Activated CD4-positive, alpha-beta T cell treated with anti-CD3 and anti-CD28 coated beads, Interleukin-10, Interleukin-2, amounts not matched to agents 100 ng/mL and 50 ng/mL, durations not matched to agents 16 hours and 8 hours (primary cell): Measurements from ENCODE around the gene FYCO1.

Source experiments
- DNase-seq: peaks from one replicate; pipeline ENCODE4 v3.0.0-alpha.2; 2020

FYCO1 gene

DNA sequence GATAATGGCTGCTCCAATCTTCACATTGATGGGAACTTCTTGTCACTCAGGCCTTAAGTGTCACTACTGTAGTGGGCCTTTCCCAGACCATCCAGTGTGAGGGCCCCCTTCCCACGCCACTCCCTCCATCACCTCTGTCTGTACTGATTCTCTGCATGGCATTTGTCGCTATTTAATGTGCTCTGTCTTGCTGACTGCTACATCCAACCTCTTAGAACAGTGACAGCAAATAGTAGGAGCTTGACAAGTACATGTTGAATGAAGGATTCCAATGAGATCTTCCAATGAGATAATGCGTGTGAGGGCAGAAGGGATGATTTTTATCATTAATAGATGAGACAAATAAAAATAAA is 114.9 kb downstream of the FYCO1 start:
- no peak for DNase-seq

DNA sequence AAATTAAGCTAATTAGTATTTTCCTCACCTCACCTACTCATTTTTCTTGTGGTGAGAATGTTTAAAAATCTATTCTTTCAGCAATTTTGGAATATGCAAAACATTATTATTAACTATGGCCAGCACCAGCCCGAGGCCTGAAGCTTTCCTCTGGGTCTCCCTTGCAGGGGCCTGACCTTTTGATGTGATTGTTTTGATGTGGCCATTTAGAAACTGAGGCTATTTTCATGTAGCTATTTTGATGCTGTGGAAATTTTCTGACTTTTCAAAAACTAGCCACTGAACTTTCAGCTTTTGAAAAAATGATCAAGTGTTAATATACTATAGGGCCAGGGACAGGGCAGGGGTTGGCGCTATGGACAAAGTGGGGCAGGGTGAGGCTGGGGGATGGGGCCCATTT is 117.5 kb downstream of the FYCO1 start:
- no peak for DNase-seq

- DNase-seq = no peak
Measured at GRCh38 chr3:45874677-45875346, 120.8 kb downstream of the FYCO1 start.

DNA sequence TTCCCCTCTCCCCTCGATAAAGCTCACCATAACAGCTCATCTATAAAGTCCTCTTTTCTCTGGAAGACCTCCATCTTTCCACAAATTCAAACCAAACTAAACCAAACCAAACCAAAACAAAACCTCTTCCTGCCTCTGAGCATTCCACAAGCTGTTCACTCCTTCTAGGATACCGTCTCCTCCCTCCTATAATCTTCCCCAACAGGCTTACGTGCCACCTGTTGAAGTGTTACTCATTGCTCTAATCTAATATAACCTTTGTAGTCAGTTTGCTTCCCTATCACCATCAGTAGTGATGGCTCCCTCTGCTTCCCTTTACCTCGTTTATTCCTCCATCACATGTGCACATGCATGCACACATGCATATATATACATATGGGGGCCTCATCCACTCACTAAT is 122.0 kb downstream of the FYCO1 start:
- DNase-seq = no peak

DNA sequence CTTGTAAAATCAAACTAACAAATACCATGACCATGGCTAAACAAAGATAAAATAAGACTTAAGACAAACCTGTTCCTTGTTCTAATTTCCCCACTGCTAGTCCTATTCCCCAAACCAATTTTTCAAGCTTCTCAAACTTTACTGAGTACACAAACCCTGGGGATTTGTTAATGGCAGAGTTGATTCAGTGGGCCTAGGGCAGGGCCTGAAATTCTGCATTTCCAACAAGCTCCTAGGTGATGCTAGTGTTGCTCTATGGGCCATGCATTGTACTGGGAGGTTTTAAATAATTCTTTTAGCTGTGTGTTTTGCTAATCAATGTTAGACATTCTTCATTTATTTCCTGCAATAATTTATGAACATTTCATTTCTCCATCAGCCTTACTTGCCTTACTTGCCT is 122.6 kb downstream of the FYCO1 start:
- no peak for DNase-seq

GRCh38 chr3:45872569-45872968 is 123.1 kb downstream of the FYCO1 start:
- DNase-seq = no peak

DNA sequence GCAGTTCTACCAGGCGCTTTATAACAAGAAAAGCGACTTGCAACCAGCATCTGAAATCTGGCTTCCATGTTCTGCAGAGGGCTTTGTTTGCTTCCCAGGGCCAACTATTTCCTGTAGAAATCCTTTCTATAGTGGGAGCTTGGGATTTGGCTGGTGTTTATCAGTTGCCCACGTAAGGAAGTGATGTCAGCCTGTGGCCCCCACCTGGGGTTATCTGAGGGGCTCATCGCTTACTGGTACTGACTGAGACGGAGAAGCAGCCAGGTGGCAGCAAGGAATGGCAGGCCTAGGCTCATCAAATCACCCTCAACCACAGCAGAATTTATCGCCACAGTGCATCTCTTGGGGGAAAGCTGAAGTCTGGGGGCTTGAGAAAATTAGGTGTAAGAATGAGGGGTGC is 123.8 kb downstream of the FYCO1 start:
- DNase-seq = no peak

- peak; percentile 38 for DNase-seq
Measured at GRCh38 chr3:45870099-45870498, 125.5 kb downstream of the FYCO1 start.

DNA sequence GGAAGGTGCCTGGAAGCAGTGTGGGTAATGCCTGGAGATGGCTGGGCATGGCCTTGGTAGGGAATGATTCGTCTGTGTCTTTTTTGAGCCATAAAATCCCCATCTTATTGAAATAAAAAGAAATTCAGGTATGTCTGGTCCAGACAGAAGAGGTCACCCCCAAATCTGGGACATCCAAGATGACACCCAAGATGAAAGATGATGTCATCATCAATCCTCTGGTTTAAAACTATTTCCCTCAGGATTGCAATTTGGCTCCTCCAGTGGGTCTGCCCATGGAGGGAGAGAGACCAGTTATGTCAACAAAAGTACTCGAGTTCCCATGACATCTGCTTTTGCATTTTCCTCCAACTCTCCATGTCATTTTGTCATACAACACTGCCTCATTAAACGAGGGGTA is 126.0 kb downstream of the FYCO1 start:
- no peak for DNase-seq

GRCh38 chr3:45868650-45869049 is 127.0 kb downstream of the FYCO1 start:
- no peak for DNase-seq

DNA sequence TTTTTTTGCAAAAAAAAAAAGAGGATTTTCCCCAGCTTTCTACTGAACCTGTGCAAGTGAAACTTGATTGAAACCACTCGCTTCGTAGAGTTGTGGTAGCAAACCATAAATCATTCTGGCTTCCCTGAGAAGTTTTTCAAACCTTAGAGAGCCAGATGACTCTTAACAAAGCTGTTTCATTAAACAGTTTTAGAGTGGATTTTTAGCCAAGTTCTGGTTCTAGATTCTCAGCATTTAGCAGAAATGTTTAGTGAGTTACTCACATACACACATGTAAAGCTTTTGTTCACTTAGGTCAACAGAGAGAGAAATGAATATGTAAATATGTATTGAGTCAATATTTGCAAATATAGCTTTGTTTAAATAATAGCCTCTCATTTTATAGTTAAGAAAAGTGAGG is 127.4 kb downstream of the FYCO1 start:
- DNase-seq = no peak
